GM18520 (cell line): Measurements from ENCODE around the gene HOXC10.

Experiments
- ATAC-seq: cut with Tn5 transposase; IDR thresholded peaks from one replicate; pipeline ENCODE4 v1.9.1; 2021; ENCODE audit not compliant: unreplicated experiment

The HOXC10 gene

GRCh38 chr12:54015018-54015931 lies 30.3 kb downstream of the HOXC10 start:
- no peak for ATAC-seq

- ATAC-seq, result no peak
Measured at GRCh38 chr12:54016051-54016450, 31.1 kb downstream of the HOXC10 start.

- no peak for ATAC-seq
Measured at GRCh38 chr12:54016478-54016964, 31.6 kb downstream of the HOXC10 start.

GRCh38 chr12:54017027-54017788 lies 32.3 kb downstream of the HOXC10 start:
- no peak for ATAC-seq

GRCh38 chr12:54017878-54018467 lies 33.0 kb downstream of the HOXC10 start:
- ATAC-seq, result peak; percentile 58

GRCh38 chr12:54018468-54018984 lies 33.6 kb downstream of the HOXC10 start:
- no peak for ATAC-seq

GRCh38 chr12:54019091-54019811 lies 34.3 kb downstream of the HOXC10 start:
- no peak for ATAC-seq

GRCh38 chr12:54019924-54020590 lies 35.1 kb downstream of the HOXC10 start:
- ATAC-seq, result no peak

- ATAC-seq, result no peak
Measured at GRCh38 chr12:54020591-54021405, 35.9 kb downstream of the HOXC10 start.

GRCh38 chr12:54021432-54022013 lies 36.6 kb downstream of the HOXC10 start:
- no peak for ATAC-seq

GRCh38 chr12:54022960-54023884 lies 38.3 kb downstream of the HOXC10 start:
- ATAC-seq, result no peak

GRCh38 chr12:54024127-54024526 lies 39.2 kb downstream of the HOXC10 start:
- no peak for ATAC-seq

- ATAC-seq, result no peak
Measured at GRCh38 chr12:54024581-54025305, 39.8 kb downstream of the HOXC10 start.

GRCh38 chr12:54025499-54026405 lies 40.8 kb downstream of the HOXC10 start:
- ATAC-seq, result no peak

- no peak for ATAC-seq
Measured at GRCh38 chr12:54026640-54027441, 41.9 kb downstream of the HOXC10 start.
